Cortex of kidney (tissue), 1 donor: ENCODE measurements around the gene FBXO10.

ENCODE experiments used
- DNase-seq: peaks from one replicate; lab custom pipeline; 2025; lab: John Stamatoyannopoulos, UW

FBXO10 gene

GRCh38 chr9:37592108-37592951, 16.1 kb upstream of the FBXO10 start, which contains the start of gene TOMM5:
TOMM5 (minus strand) TSS chr9:37592597; CDS start chr9:37592532, 65 bp downstream.
- DNase-seq: no peak

GRCh38 chr9:37587521-37587920, 11.3 kb upstream of the FBXO10 start:
- DNase-seq: no peak

DNA sequence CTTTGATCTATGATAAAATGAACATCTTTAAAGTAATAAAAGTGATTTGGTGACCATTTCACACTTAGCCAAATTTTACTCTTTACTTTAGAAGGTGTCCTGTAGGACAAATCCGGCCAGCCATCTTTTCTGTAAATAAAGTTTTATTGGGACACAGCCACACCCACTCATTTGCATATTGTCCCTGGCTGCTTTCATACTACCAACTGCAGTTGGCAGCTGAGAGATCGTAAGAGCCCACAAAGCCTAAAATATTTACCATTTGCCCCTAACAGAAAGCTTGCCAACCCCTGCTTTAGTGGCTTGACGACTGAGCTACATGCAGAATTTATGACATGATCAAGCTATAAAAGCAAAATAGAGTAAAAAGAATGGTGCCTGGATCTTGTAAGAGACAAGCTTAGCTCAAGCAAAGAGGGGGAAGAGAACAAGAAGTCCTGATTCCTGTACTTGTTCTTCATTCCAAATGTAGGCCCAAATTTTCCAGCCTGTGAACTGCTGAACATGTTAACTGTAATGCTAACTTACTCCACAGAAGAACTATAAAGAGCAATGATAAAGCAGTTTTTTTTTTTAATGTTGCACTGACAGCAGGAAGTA, 7.4 kb upstream of the FBXO10 start:
- DNase-seq: no peak

GRCh38 chr9:37582548-37583157, 6.5 kb upstream of the FBXO10 start:
- DNase-seq: no peak

DNA sequence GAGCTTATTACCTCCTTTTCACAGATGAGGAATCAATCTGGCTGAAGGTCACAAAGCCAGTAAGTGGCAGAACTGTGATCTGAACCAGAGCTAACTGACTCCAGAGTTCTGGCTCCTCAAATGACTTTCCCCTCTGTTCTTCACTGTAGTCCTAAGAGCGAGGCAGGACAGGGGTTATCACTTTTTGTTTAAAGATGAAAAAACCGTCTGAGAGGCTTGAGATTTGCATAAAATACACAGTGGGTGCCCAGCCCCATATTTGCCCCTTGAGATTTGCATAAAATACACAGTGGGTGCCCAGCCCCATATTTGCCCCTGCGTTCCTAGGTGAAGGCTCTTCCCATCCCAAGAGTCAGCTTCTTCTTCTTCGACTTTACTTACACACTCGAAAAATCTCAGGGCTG, 667 bp downstream of the FBXO10 start:
- DNase-seq: no peak

DNA sequence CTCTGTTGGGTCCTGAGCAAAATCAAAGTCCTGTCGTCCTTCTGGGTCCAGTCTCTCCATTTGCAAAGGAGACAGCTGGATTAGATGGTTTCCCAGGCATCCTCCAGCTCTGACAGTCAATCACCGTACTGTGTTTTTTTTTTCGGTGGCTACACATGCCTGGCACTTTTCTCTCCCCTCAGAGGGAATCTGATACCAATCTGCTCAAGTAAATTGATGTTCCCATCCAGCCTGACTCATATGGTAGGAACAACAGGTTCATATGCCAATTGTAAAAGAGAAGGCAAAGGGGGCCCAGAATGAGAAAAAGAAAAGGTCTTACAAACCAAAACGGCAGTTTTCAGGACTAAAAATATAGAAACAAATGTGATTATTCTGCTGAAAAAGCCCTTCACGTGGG, 1.2 kb downstream of the FBXO10 start:
- no peak for DNase-seq

DNA sequence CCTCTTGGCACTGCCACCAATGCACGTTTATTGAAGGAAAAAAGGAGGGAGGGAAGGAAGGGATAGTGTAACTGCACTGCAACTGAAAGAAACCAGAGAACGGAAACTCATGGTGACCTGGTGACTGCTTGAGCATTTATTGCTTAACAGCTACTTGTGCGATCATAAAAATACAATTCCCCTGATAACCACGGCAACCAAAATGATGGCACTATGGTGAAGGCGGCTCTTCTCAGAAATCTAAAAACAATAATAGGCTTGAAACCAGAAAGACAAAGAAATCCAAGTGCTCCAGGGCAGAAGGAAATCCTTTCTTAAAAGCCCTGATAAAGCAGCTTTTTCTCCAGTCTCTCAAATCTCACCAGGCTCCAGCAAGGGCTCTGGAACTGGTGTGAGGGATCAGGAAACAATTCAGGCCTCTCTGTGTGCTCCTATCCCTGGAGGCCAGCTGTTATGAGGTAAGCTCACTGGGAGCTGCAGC, 1.9 kb downstream of the FBXO10 start:
- DNase-seq: no peak

DNA sequence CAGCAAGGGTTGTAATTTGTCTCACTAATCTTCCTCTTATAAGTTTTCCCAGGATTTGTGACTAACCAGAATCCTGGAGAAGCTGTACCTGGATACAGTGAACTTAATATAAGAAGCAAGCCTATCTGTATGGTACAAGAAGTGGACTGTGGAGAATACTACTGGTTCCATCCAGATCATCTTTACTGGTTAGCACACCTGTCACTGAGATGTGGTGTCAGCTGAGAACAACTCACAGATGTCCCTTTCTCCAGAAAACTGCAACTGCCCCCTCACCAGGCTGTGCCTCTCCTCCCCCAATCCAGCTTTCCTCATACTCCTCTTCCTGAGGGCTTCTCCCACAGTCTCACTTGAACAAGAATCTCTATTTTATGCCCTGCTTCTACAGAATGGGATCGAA, 4.9 kb downstream of the FBXO10 start:
- no peak for DNase-seq

GRCh38 chr9:37566716-37567115, 9.5 kb downstream of the FBXO10 start:
- no peak for DNase-seq

GRCh38 chr9:37565661-37566618, 10.2 kb downstream of the FBXO10 start:
- DNase-seq: no peak

- no peak for DNase-seq
Measured at GRCh38 chr9:37564916-37565315, 11.3 kb downstream of the FBXO10 start.

DNA sequence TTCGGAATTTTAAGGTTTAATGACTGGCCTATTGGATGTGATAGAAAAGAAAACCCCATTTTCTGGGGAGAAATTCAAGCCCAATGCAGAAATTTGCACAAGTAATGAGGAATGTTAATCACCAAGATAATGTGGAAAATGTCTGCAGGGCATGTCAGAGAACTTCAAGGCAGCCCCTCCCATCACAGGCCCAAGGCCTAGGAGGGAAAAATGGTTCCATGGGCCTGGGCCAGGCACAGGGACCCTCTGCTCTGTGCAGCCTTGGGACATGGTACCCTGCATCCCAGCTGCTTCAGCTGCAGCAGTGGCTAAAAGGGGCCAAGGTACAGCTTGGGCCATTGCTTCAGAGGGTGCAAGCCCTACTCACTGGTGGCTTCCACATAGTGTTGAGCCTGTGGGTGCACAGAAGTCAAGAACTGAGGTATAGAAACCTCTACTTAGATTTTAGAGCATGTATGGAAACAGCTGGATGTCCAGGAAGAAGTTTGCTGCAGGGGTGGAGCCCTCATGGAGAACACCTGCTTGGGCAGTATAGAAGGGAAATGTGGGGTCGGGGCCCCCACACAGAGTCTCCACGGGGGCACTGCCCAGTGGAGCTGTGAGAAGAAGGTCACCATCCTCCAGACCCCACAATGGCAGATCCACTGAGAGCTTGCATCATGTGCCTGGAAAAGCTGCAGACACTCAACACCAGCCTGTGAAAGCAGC, 12.2 kb downstream of the FBXO10 start:
- no peak for DNase-seq

DNA sequence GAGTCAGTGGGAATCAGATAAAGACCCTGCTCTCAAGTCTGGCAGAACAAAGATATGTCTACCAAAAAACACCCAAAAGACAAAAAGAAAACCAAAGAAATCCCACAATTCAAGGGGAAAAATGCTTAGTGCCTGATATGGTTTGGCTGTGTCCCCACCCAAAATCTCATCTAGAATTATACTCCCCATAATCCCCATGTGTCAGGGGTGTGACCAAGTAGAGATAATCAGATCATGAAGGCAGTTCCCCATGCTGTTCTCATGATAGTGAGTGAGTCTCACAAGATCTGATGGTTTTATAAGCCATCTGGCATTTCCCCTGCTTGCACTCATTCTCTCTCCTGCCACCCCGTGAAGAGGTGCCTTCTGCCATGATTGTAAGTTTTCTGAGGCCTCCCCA, 13.4 kb downstream of the FBXO10 start:
- no peak for DNase-seq

DNA sequence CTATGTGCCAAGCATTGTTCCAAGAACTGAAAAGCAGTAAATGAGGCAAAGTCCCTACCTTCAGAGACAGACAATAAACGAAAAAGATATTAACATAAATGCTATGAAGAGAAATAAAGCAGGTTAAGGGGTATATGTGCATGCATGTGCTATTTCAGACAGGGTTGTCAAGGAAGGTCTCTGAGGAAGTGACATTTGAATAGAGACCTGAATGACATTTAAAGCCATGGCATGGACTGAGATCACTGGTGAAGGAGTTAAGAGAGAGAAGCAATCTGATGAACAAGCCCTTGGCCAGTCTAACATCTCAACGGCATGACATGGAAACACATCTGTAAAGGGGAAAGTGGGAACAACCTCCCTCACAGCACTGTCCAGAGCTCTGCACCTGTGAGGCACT, 14.5 kb downstream of the FBXO10 start:
- DNase-seq: no peak

DNA sequence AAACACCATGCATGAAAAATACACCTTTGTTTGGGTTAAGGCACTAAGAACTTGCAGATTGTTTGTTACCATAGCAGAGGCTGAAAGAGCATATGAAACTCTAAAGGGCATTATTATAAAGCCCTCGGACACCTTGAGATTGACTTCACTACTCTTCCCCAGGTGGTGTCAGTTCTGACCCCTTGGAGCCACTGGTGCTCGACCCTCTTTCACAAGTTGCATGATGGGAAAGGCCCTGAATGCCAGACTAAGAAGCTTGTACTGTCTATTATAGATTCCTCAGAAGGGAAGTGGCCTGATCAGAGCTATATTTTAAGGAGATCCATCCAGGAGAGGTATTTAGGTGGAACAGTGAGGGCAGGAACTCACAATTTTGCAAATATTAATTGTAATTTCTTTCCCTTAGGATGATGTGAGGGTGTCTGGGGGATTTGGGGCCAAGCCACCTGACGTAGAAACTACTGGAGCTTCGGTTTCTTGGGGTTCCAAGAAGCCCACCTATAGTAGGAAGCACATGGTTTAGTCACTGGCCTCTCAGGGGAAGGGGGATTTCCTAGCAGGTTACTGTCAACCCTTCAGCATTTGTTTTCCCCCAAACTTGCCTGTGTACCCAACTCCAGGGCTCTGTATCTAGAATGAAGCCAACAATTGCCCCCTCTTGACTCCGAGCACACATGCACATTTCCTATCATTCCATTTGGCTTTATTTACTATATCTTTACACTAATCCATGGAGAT, 16.2 kb downstream of the FBXO10 start:
- no peak for DNase-seq

- DNase-seq: no peak
Measured at GRCh38 chr9:37559125-37559524, 17.1 kb downstream of the FBXO10 start.

DNA sequence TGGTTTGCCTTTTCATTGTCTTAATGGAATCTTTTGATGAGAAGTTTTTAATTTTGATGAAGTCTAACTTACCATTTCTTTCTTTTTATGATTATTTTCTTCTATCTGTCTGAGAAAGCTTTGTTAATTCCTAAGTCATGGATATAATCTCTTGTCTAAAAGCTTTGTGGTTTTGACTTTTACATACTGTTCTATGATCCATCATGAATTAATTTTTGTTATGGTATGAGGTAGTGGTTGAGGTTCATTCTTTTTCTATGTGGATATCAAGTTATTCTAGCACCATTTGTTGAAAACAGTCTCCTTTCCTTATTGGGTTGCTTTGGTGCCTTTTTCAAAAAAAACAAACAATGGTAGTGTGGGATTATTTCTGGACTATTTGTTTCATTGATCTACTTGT, 20.4 kb downstream of the FBXO10 start:
- DNase-seq: no peak

GRCh38 chr9:37554318-37554717, 21.9 kb downstream of the FBXO10 start:
- no peak for DNase-seq

DNA sequence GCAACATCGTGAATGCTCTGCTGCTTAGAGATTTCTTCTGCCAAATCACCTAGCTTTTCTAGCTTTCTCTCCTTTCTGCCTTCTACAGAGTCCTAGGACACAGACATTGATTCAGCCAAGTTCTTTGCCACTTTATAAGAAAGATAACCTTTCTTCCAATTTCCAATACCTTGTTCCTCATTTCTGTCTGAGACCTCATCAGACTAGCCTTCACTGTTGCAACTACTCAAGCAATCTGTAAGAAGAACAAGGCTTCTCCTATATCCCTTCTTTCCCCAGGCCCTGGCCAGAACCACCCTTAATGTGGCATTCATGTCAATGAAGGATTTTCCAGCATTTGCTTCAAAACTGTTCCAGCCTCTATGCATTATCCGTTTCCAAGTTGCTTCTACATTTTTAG, 24.3 kb downstream of the FBXO10 start:
- DNase-seq: no peak

DNA sequence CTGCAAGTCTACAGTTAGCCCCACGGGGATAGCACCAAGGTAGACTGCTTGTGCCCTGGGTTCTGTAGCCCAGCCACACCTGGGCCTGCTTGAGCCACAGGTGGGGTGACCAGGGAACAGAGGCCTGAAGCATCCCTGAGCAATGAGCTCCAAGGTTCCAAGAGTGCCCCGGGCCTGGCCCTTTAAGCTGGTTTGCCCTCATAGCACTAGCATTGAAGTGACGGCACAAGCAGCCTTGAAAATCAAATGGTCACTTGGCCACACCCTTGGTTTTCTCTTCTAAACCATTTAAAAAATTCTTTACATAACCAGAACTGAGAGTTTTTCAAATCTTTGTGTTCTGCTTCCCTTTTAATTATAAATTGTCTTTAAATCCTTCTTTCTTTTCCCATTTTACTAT, 24.7 kb downstream of the FBXO10 start:
- no peak for DNase-seq

GRCh38 chr9:37550781-37551180, 25.4 kb downstream of the FBXO10 start:
- no peak for DNase-seq
